HEK293 (cell line): ENCODE data around the gene ZIC3.
A peak's percentile ranks its signal among the peaks of the same experiment; 100 is the strongest.
"Not testable (repeated sequence)": the region's sequence is repeated elsewhere in the genome, so short reads cannot be mapped to it uniquely, and the experiment has no call there.

Experiments used
- CTCF ChIA-PET: fragments of 350-600 bp; formaldehyde crosslinking; extraction: SDS; loops from one replicate; lab custom pipeline; 2021; ENCODE audit warnings: antibody characterized with exemption; lab: Yijun Ruan, JAX
- POLR2A ChIA-PET: fragments of 300-600 bp; formaldehyde crosslinking; extraction: SDS; loops from one replicate; lab custom pipeline; 2020; ENCODE audit warnings: antibody characterized with exemption, inconsistent platforms; lab: Yijun Ruan, JAX
- H3K27ac ChIP-seq: fragments of 200-500 bp; sonication (Bioruptor generic); 2 replicates; pipeline ENCODE4 v1.5.1; 2014; ENCODE audit warnings: low read depth, low read length, control low read depth, inconsistent platforms; ENCODE audit errors: extremely low read depth
- H3K36me3 ChIP-seq, 2 experiments: fragments of 200-500 bp in 1 of 2; sonication (Bioruptor generic) in 1 of 2; 1 replicate in 1 of 2; 2 replicates in 1 of 2; pipeline ENCODE4 v1.5.1; 2014 to 2017; ENCODE audit warnings: inconsistent platforms in 2 of 2, low read length in 2 of 2; ENCODE audit not compliant: control insufficient read depth in 2 of 2, insufficient read depth in 1 of 2
- H3K4me1 ChIP-seq: fragments of 200-500 bp; sonication (Bioruptor generic); 2 replicates; pipeline ENCODE4 v1.5.1; 2014; ENCODE audit warnings: mild to moderate bottlenecking, low read length, inconsistent platforms; ENCODE audit not compliant: control insufficient read depth, insufficient read depth
- H3K4me3 ChIP-seq: 2 replicates; pipeline ENCODE4 v1.5.1; 2011; ENCODE audit warnings: low read depth, mild to moderate bottlenecking, control low read depth, low read length, moderate library complexity
- H3K9me3 ChIP-seq: fragments of 200-500 bp; sonication (Bioruptor generic); 2 replicates; pipeline ENCODE4 v1.5.1; 2014; ENCODE audit warnings: low read depth, low read length, inconsistent platforms; ENCODE audit not compliant: control insufficient read depth, insufficient read depth
- SCRT1 ChIP-seq: fragments of 450-650 bp; formaldehyde crosslinking; IDR thresholded peaks from 2 replicates; pipeline ENCODE4 v1.5.1; 2016; ENCODE audit warnings: missing biosample characterization, missing genetic modification characterization, borderline replicate concordance
- SCRT2 ChIP-seq: fragments of 450-650 bp; formaldehyde crosslinking; IDR thresholded peaks from 2 replicates; pipeline ENCODE4 v1.5.1; 2016; ENCODE audit warnings: missing biosample characterization, missing genetic modification characterization
- ZBTB11 ChIP-seq: fragments of 450-650 bp; formaldehyde crosslinking; conservative IDR thresholded peaks from 2 replicates; pipeline ENCODE4 v1.5.1; 2016; ENCODE audit warnings: low read depth, missing biosample characterization, missing genetic modification characterization
- ZBTB17 ChIP-seq: fragments of 450-650 bp; formaldehyde crosslinking; IDR thresholded peaks from 2 replicates; pipeline ENCODE4 v1.5.1; 2016; ENCODE audit warnings: missing biosample characterization, missing genetic modification characterization
- ZNF140 ChIP-seq: fragments of 450-650 bp; formaldehyde crosslinking; IDR thresholded peaks from 2 replicates; pipeline ENCODE4 v1.5.1; 2016; ENCODE audit warnings: missing biosample characterization, missing genetic modification characterization
- ZNF214 ChIP-seq: fragments of 450-650 bp; formaldehyde crosslinking; IDR thresholded peaks from 2 replicates; pipeline ENCODE4 v1.5.1; 2017; ENCODE audit warnings: missing biosample characterization, mild to moderate bottlenecking, missing genetic modification characterization, borderline replicate concordance
- ZNF24 ChIP-seq: fragments of 450-650 bp; formaldehyde crosslinking; IDR thresholded peaks from 2 replicates; pipeline ENCODE4 v1.5.1; 2016; ENCODE audit warnings: missing biosample characterization, missing genetic modification characterization
- ZNF266 ChIP-seq: fragments of 450-650 bp; formaldehyde crosslinking; IDR thresholded peaks from 2 replicates; pipeline ENCODE4 v1.5.1; 2016; ENCODE audit warnings: missing biosample characterization, missing genetic modification characterization, low read depth
- ZNF394 ChIP-seq: fragments of 450-650 bp; formaldehyde crosslinking; IDR thresholded peaks from 2 replicates; pipeline ENCODE4 v1.5.1; 2016; ENCODE audit warnings: missing biosample characterization, missing genetic modification characterization, mild to moderate bottlenecking, moderate library complexity, borderline replicate concordance
- ZNF426 ChIP-seq: fragments of 450-650 bp; formaldehyde crosslinking; IDR thresholded peaks from 2 replicates; pipeline ENCODE4 v1.5.1; 2017; ENCODE audit warnings: missing biosample characterization, missing genetic modification characterization, mild to moderate bottlenecking, inconsistent platforms, moderate library complexity
- ZNF433 ChIP-seq: fragments of 450-650 bp; formaldehyde crosslinking; IDR thresholded peaks from 2 replicates; pipeline ENCODE4 v1.5.1; 2016; ENCODE audit warnings: missing biosample characterization, missing genetic modification characterization, low read depth
- ZNF510 ChIP-seq: fragments of 450-650 bp; formaldehyde crosslinking; IDR thresholded peaks from 2 replicates; pipeline ENCODE4 v1.5.1; 2018; ENCODE audit warnings: mild to moderate bottlenecking, missing genetic modification characterization, missing biosample characterization; ENCODE audit not compliant: insufficient replicate concordance
- ZNF518A ChIP-seq: fragments of 450-650 bp; formaldehyde crosslinking; conservative IDR thresholded peaks from 2 replicates; pipeline ENCODE4 v1.5.1; 2016; ENCODE audit warnings: low read depth, missing biosample characterization, missing genetic modification characterization
- ZNF548 ChIP-seq: fragments of 450-650 bp; formaldehyde crosslinking; IDR thresholded peaks from 2 replicates; pipeline ENCODE4 v1.5.1; 2016; ENCODE audit warnings: missing biosample characterization, missing genetic modification characterization
- ZNF555 ChIP-seq: fragments of 450-650 bp; formaldehyde crosslinking; conservative IDR thresholded peaks from 2 replicates; pipeline ENCODE4 v1.5.1; 2017; ENCODE audit warnings: missing biosample characterization, mild to moderate bottlenecking, missing genetic modification characterization, inconsistent platforms
- ZNF623 ChIP-seq: fragments of 450-650 bp; formaldehyde crosslinking; IDR thresholded peaks from 2 replicates; pipeline ENCODE4 v1.5.1; 2016; ENCODE audit warnings: missing biosample characterization, missing genetic modification characterization
- ZNF654 ChIP-seq: fragments of 450-650 bp; formaldehyde crosslinking; IDR thresholded peaks from 2 replicates; pipeline ENCODE4 v1.5.1; 2016; ENCODE audit warnings: low read depth, missing biosample characterization, missing genetic modification characterization
- ZNF658 ChIP-seq: fragments of 450-650 bp; formaldehyde crosslinking; IDR thresholded peaks from 2 replicates; pipeline ENCODE4; 2016; ENCODE audit warnings: missing biosample characterization, missing genetic modification characterization
- ZSCAN30 ChIP-seq: fragments of 450-650 bp; IDR thresholded peaks from 2 replicates; pipeline ENCODE4 v1.5.1; 2018; ENCODE audit warnings: missing biosample characterization, mild to moderate bottlenecking, missing genetic modification characterization, moderate library complexity

ZIC3 gene

GRCh38 chrX:137549851-137550664 is 15.9 kb upstream of the ZIC3 start:
- H3K27ac ChIP-seq: no peak overlapping the region
- TF ChIP-seq SCRT1 (tag by site-specific recombination) (no peak), ZNF548 (tag by site-specific recombination) (no peak), ZNF24 (tag by site-specific recombination) (no peak), ZSCAN30 (tag by site-specific recombination) (no peak), SCRT2 (tag by site-specific recombination) (no peak), ZBTB17 (tag by site-specific recombination) (no peak), ZNF658 (tag by site-specific recombination) (no peak)
- TF ChIP-seq, all 188 proteins: peak for 0
- CTCF ChIA-PET: no interaction called here
- Histone ChIP-seq H3K36me3 (no peaks in the 10 kb centered on the region), H3K4me1 (no peaks in the 10 kb centered on the region), H3K4me3 (no peak overlapping the region), H3K9me3 (peaks cover 2% of the 10 kb centered on the region; the same call in 1 of the 2 replicates)
- POLR2A ChIA-PET: no interaction called here

GRCh38 chrX:137550665-137551261 is 15.2 kb upstream of the ZIC3 start:
- Histone ChIP-seq H3K27ac (no peak overlapping the region), H3K4me1 (no peaks in the 10 kb centered on the region), H3K9me3 (peaks cover 2% of the 10 kb centered on the region; the same call in 1 of the 2 replicates), H3K36me3 (no peaks in the 10 kb centered on the region), H3K4me3 (no peak overlapping the region)
- CTCF ChIA-PET: interaction anchor here (0.7 kb wide), 2 partner anchors 11 to 23 kb away, joined by 3 to 4 read pairs; no protein-coding TSS in a partner anchor
- TF ChIP-seq ZNF214 (tag by site-specific recombination): no peak
- POLR2A ChIA-PET: no interaction called here

DNA sequence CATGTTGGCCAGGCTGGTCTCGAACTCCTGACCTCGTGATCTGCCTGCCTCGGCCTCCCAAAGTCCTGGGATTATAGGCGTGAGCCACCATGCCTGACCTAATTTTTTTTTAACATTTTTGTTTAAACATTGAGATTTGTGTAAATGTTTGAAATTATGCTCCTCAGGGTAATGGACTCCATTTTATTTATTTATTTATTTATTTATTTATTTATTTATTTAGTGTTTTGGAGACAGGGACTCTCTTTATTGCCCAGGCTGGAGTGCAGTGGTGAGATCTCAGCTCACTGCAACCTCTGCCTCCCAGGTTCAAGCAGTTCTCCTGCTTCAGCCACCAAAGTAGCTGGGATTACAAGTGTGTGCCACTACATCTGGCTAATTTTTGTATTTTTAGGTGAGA is 13.8 kb upstream of the ZIC3 start:
- not testable (repeated sequence) for H3K27ac ChIP-seq, H3K4me1 ChIP-seq, H3K9me3 ChIP-seq
- TF ChIP-seq ZNF623 (tag by site-specific recombination): peak; percentile 46; the same call in 1 of the 2 replicates
- peak; percentile 14 for TF ChIP-seq ZNF510 (tag by site-specific recombination)
- peak; percentile 76; the same call in 1 of the 2 replicates for TF ChIP-seq ZNF394
- TF ChIP-seq ZNF426 (tag by site-specific recombination): peak; percentile 61
- TF ChIP-seq ZNF555 (tag by site-specific recombination): peak; percentile 60
- TF ChIP-seq ZNF266 (tag by site-specific recombination): 0 out of 2 replicates have a peak, but pooled peaks have one; percentile 16
- TF ChIP-seq ZNF654: peak; percentile 6; the same call in 1 of the 2 replicates
- 0 out of 2 replicates have a peak, but pooled peaks have one; percentile 47 for TF ChIP-seq ZNF433
- TF ChIP-seq ZBTB11: peak; percentile 58
- TF ChIP-seq ZNF518A (tag by site-specific recombination): peak; percentile 65
- peak; percentile 72 for TF ChIP-seq ZNF140 (tag by site-specific recombination)
- TF ChIP-seq, all 188 proteins: peak for 11; not testable (repeated sequence) for 177
- H3K36me3 ChIP-seq, POLR2A ChIA-PET, H3K4me3 ChIP-seq, CTCF ChIA-PET: not testable (repeated sequence)
